Body of pancreas (tissue), 4 donors: ENCODE results near the gene PKNOX1. TPM values are rescaled to one million over a fixed set of nuclear protein-coding genes. Genes with fewer than 3 reads are reported as not detected.
"Not testable (repeated sequence)": the region's sequence is repeated elsewhere in the genome, so short reads cannot be mapped to it uniquely, and the experiment has no call there.

Source experiments
- ATAC-seq: fragments of 150-250 bp; one replicate; pipeline ENCODE4 v1.9.1; 2016
- DNase-seq, 4 donors: peaks; one replicate each; pipeline ENCODE4 v3.0.0-alpha.2; 2019
- H3K27ac ChIP-seq, 4 donors: fragments of 200-600 bp; sonication (generic); 1 replicate in 3 of 4; 2 replicates in 1 of 4; pipeline versions ENCODE4 v1.5.1 to v1.6.1; 2016 to 2019; ENCODE audit warnings: mild to moderate bottlenecking in 1 of 4, mixed read lengths in 1 of 4, moderate library complexity in 1 of 4
- H3K27me3 ChIP-seq, 2 donors: fragments of 200-600 bp; sonication (generic); one replicate each; pipeline ENCODE4 v1.6.0; 2016; ENCODE audit warnings: mild to moderate bottlenecking in 1 of 2
- H3K36me3 ChIP-seq, 2 donors: fragments of 200-600 bp; sonication (generic); replicated peaks in 1 of 2; 2 replicates each; pipeline ENCODE4 v1.5.1; 2016; ENCODE audit warnings: low read depth in 2 of 2; ENCODE audit not compliant: insufficient read depth in 1 of 2
- H3K4me1 ChIP-seq: fragments of 200-600 bp; sonication (generic); one replicate; pipeline ENCODE4 v1.6.0; 2016
- H3K4me3 ChIP-seq, 2 donors: fragments of 200-600 bp; sonication (generic); 1 replicate in 1 of 2; 2 replicates in 1 of 2; pipeline ENCODE4 v1.5.1; 2016 to 2019
- H3K9me3 ChIP-seq, 3 donors: fragments of 200-600 bp; sonication (generic); 1 replicate in 2 of 3; 2 replicates in 1 of 3; pipeline ENCODE4 v1.5.1; 2016
- POLR2A ChIP-seq, 3 donors: fragments of 450-650 bp; IDR thresholded peaks; one replicate each; pipeline ENCODE4 v1.6.1; 2016; ENCODE audit warnings: antibody characterized with exemption in 3 of 3, mild to moderate bottlenecking in 2 of 3
- WGBS, 2 donors: methylation state at CpG; one replicate each; pipeline ENCODE4 v1.1.5; 2017; 5-methylcytosine and 5-hydroxymethylcytosine counted together
- intact Hi-C: fragments of 100-400 bp; cut with DNase I; formaldehyde crosslinking; loops from one replicate; pipeline ENCODE4 v1.15.1; 2023
- total RNA-seq, 2 donors: library from RNA; depleted of rRNA; stranded (reverse); fragments of >200 nt; gene quantifications; one replicate each; pipeline ENCODE4 v1.1.0, GENCODE V29; 2016
- TF ChIP-seq, protein P1 (sequence below), 7 experiments: fragments of 450-650 bp in 4 of 7; fragments of 200-600 bp in 3 of 7; sonication (generic) in 3 of 7; IDR thresholded peaks; one replicate each; pipeline ENCODE4 v1.5.1; 2016 to 2019; ENCODE audit warnings: antibody characterized with exemption in 7 of 7

The PKNOX1 gene
- total RNA-seq, 2 donors from 2014 or later = 11.2 to 27.4 TPM

DNA sequence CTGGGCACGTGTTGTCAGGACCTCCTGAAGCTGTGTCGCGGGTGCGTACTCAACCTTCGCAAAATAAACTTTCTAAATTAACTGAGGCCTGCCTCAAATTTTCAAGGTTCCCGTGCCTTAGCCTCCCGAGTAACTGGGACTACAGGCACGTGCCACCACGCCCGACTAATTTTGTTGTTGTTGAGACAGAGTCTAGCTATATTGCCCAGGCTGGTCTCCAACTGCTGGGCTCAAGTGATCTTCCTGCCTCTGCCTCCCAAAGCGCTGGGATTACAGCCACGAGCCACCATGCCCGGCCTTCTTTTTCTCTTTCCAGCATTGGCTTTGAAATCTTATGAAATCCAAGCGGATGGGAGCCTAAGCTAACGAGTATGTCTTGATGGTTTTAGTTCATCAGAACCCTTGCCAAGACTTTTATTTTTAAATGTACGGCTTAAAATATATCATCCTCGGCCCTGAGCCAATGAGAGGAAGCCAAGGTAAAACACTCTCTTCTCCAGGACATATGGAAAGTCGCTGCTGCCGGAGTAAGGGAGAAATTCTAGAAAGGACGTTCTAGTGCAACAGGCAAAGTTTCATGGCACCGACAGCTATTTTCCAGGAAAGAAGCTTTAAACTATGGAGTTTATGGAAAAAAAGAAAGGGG is 36.3 kb upstream of the PKNOX1 start:
- H3K36me3 ChIP-seq = no peaks in the 10 kb centered on the region
- H3K4me3 ChIP-seq = no peak overlapping the region
- no peak for DNase-seq
- no peaks in the 10 kb centered on the region for H3K9me3 ChIP-seq
- TF ChIP-seq POLR2A (IDR thresholded peaks at IDR 0.05) = no peak
- TF ChIP-seq, protein P1, sequence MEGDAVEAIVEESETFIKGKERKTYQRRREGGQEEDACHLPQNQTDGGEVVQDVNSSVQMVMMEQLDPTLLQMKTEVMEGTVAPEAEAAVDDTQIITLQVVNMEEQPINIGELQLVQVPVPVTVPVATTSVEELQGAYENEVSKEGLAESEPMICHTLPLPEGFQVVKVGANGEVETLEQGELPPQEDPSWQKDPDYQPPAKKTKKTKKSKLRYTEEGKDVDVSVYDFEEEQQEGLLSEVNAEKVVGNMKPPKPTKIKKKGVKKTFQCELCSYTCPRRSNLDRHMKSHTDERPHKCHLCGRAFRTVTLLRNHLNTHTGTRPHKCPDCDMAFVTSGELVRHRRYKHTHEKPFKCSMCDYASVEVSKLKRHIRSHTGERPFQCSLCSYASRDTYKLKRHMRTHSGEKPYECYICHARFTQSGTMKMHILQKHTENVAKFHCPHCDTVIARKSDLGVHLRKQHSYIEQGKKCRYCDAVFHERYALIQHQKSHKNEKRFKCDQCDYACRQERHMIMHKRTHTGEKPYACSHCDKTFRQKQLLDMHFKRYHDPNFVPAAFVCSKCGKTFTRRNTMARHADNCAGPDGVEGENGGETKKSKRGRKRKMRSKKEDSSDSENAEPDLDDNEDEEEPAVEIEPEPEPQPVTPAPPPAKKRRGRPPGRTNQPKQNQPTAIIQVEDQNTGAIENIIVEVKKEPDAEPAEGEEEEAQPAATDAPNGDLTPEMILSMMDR (IDR thresholded peaks at IDR 0.05) = no peak
- ATAC-seq = no peak
- intact Hi-C loops = loop anchor here (10.0 kb wide), 1 partner anchor 47 kb away; no protein-coding TSS in a partner anchor
- no peaks in the 10 kb centered on the region for H3K27me3 ChIP-seq
- 91 to 93% methylated on average over 21 of the region's 21 CpGs for WGBS, 2 donors
- peaks cover 23% of the 10 kb centered on the region for H3K4me1 ChIP-seq
- no peak overlapping the region for H3K27ac ChIP-seq

DNA sequence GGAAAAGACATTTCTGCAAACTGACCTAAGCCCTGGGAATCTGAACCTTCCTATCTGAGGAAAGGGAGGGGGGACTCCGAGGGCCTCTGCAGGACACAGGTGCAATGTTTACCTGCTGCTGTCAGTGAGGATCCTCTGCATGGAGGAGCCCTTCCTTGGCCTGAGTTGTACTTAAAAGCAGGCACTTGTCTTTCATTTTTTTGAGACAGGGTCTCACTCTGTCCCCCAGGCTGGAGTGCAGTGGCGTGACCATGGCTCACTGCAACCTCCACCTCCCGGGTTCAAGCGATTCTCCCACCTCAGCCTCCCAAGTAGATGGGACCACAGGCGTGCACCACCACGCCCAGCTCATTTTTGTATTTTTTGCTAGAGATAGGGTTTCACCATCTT is 35.8 kb upstream of the PKNOX1 start:
- WGBS, 2 donors = 84 to 90% methylated on average over 6 of the region's 6 CpGs

DNA sequence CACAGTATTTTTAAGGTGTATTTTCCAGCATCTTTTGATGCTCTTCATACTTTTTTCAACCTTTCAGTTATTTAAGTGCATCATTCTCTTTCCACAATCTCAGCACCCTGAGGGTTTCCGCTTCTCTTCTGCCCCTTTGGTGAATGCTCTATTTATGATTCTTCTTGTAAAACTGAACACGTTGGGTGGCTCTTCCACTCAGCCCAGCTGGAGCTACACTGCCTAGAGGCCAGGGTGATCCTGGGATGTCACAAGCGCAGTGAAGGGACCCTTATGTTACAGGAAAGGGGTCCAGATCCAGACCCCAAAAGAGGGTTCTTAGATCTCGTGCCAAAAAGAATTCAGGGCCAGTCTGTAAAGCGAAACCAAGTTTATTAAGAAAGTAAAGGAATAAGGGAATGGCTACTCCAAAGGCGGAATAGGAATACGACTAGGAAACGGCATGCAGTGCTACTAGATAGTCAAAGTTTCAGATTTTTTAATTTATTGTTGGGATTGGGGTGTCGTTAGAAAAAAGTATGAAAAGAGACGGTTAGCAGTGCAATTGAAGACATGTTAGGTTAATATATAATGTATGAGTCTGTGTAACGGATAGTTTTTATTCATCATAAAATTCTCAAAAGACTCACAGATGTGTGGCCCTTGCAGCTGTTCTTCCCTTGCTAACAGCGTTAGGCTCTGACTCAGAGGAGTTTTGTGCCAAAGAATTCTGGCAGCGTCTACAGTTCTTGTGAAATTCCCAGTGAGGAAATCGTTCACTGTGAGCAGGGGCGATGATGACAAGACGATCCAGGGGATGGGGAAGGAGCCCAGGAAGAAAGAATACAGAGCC is 34.6 kb upstream of the PKNOX1 start:
- WGBS, 2 donors = 51 to 52% methylated on average over 16 of the region's 16 CpGs
- Histone ChIP-seq H3K4me3 (no peak overlapping the region), H3K4me1 (peaks cover 15% of the 10 kb centered on the region), H3K27ac (peak overlapping the region in 3 of 4 donors; percentile 36 to 58 (median 56)), H3K9me3 (no peaks in the 10 kb centered on the region), H3K27me3 (no peaks in the 10 kb centered on the region), H3K36me3 (no peaks in the 10 kb centered on the region)
- TF ChIP-seq POLR2A (IDR thresholded peaks at IDR 0.05) = no peak
- TF ChIP-seq, protein P1 (IDR thresholded peaks at IDR 0.05) = no peak
- DNase-seq (peak; percentile 81 to 90 (median 86)), ATAC-seq (peak; percentile 98)
- intact Hi-C loops = loop anchor here (10.0 kb wide), 1 partner anchor 45 kb away; no protein-coding TSS in a partner anchor

More for the DNA sequence above, 35.8 kb upstream of the PKNOX1 start:
- peaks cover 21% of the 10 kb centered on the region for H3K4me1 ChIP-seq
- H3K27ac ChIP-seq, H3K4me3 ChIP-seq, ATAC-seq, H3K9me3 ChIP-seq, DNase-seq, H3K27me3 ChIP-seq, H3K36me3 ChIP-seq: not testable (repeated sequence)
- intact Hi-C loops = loop anchor here (10.0 kb wide), 1 partner anchor 46 kb away; no protein-coding TSS in a partner anchor

DNA sequence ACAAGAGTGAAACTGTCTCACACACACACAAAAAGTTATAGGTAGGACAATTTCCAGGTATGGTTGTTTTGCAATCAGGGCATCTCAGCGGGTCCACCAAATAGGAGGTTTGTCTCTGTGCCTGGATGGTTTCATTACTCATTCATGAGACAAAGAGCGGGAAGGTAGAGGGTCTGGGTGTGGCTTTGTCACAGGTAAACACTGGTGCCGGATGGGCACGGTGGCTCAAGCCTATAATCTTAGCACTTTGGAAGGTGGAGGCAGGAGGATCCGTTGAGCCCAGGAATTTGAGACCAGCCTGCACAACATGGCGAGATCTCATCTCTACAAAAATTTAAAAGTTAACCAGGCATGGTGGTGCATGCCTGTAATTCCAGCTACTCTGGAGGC is 32.7 kb upstream of the PKNOX1 start:
- 82 to 86% methylated on average over 4 to 6 of the region's 6 CpGs for WGBS, 2 donors
- ATAC-seq = no peak
- Histone ChIP-seq H3K36me3 (no peaks in the 10 kb centered on the region), H3K4me1 (peaks cover 15% of the 10 kb centered on the region), H3K4me3 (no peak overlapping the region), H3K9me3 (no peaks in the 10 kb centered on the region), H3K27ac (no peak overlapping the region), H3K27me3 (no peaks in the 10 kb centered on the region)
- no peak for TF ChIP-seq POLR2A (IDR thresholded peaks at IDR 0.05)
- TF ChIP-seq, protein P1 (IDR thresholded peaks at IDR 0.05) = no peak
- intact Hi-C loops = no loop called here
- DNase-seq = no peak

DNA sequence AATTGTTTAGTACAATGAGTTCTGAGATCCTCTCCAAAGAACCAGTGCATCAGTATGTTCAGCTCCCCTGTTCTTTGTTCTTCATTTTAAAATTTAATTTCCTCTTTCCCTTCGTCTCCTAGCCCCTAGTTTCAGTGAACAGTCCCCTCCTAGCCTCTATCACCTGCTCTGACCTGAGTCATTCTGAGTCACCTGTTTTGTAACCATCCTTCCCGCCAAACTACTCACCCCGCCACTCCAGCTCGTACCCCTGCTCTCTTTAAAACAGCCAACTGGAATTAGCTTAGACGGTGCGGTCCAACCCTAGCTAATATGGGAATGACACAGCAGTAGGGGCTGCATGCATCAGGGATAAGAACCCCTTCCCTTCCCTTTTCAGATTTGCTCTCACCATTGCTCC is 32.1 kb upstream of the PKNOX1 start:
- no peaks in the 10 kb centered on the region for H3K27me3 ChIP-seq
- peaks cover 15% of the 10 kb centered on the region for H3K4me1 ChIP-seq
- TF ChIP-seq POLR2A (IDR thresholded peaks at IDR 0.05) = no peak
- TF ChIP-seq, protein P1 (IDR thresholded peaks at IDR 0.05) = no peak
- no peak overlapping the region for H3K4me3 ChIP-seq
- H3K27ac ChIP-seq = no peak overlapping the region
- no peaks in the 10 kb centered on the region for H3K9me3 ChIP-seq
- ATAC-seq (no peak), DNase-seq (no peak)
- WGBS, 2 donors = 66 to 79% methylated on average over 6 of the region's 6 CpGs
- no peaks in the 10 kb centered on the region for H3K36me3 ChIP-seq
- intact Hi-C loops = no loop called here

DNA sequence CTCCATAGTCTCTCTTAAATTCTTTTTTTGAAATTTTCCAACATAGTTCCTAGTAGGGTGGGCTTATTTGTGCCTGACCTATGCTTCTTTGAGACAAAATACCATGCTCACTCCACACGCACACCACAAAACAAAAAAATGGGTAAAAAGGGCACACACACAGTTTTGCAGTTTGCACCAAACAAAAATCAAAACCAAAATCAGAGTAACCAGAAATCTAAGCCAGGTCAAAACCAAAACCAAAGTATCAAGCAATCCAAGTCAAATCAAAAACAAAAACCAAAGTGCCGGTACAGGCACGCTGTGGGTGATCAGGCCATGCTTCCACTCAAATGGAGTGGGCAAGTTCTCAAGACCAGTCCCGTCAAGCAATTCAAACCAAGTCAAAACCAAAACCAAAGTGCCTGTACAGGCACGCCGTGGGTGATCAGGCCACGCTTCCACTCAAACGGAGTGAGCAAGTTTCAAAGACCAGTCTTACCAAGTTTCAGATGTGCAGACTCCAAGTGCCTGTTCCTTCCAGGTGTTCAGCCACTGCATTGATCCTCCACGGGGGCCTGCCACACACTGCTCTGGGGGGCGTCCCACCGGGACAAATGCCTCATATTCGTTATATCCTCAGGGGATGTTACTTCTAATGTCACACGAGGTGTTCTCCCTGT is 25.1 kb upstream of the PKNOX1 start:
- H3K36me3 ChIP-seq, intact Hi-C loops, ATAC-seq, DNase-seq, H3K4me3 ChIP-seq, H3K4me1 ChIP-seq, H3K9me3 ChIP-seq, H3K27me3 ChIP-seq, H3K27ac ChIP-seq: not testable (repeated sequence)
- WGBS, 2 donors = 73 to 91% methylated on average over 10 to 13 of the region's 13 CpGs

DNA sequence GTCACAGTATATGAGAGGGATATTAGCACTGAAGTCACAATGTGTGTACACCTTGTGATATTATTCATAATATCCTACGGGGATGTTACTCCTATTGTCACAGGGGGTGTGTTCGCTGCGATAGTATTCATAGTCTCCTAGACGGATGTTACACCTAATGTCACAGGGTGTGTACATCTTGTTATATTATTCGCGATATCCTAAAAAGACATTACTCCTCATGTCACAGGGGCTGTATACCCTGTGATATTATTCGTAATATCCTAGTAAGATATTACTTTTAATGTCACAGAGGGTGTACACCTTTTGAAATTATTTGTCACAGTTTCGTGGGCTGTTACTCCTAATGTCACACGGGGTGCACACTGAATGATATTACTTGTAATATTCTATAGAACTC is 23.2 kb upstream of the PKNOX1 start:
- H3K4me3 ChIP-seq, ATAC-seq, DNase-seq, H3K9me3 ChIP-seq, H3K4me1 ChIP-seq, H3K36me3 ChIP-seq, H3K27me3 ChIP-seq, H3K27ac ChIP-seq, intact Hi-C loops: not testable (repeated sequence)
- 92 to 93% methylated on average over 9 of the region's 9 CpGs for WGBS, 2 donors
